HEK293 (cell line): ENCODE data around the gene TMEM273.

Experiments
- CTCF ChIA-PET: fragments of 350-600 bp; formaldehyde crosslinking; extraction: SDS; loops from one replicate; lab custom pipeline; 2021; ENCODE audit warnings: antibody characterized with exemption; lab: Yijun Ruan, JAX
- POLR2A ChIA-PET: fragments of 300-600 bp; formaldehyde crosslinking; extraction: SDS; loops from one replicate; lab custom pipeline; 2020; ENCODE audit warnings: antibody characterized with exemption, inconsistent platforms; lab: Yijun Ruan, JAX
- H3K27ac ChIP-seq: fragments of 200-500 bp; sonication (Bioruptor generic); 2 replicates; pipeline ENCODE4 v1.5.1; 2014; ENCODE audit warnings: low read depth, low read length, control low read depth, inconsistent platforms; ENCODE audit errors: extremely low read depth
- H3K36me3 ChIP-seq, 2 experiments: fragments of 200-500 bp in 1 of 2; sonication (Bioruptor generic) in 1 of 2; 1 replicate in 1 of 2; 2 replicates in 1 of 2; pipeline ENCODE4 v1.5.1; 2014 to 2017; ENCODE audit warnings: inconsistent platforms in 2 of 2, low read length in 2 of 2; ENCODE audit not compliant: control insufficient read depth in 2 of 2, insufficient read depth in 1 of 2
- H3K4me1 ChIP-seq: fragments of 200-500 bp; sonication (Bioruptor generic); 2 replicates; pipeline ENCODE4 v1.5.1; 2014; ENCODE audit warnings: mild to moderate bottlenecking, low read length, inconsistent platforms; ENCODE audit not compliant: control insufficient read depth, insufficient read depth
- H3K4me3 ChIP-seq: 2 replicates; pipeline ENCODE4 v1.5.1; 2011; ENCODE audit warnings: low read depth, mild to moderate bottlenecking, control low read depth, low read length, moderate library complexity
- H3K9me3 ChIP-seq: fragments of 200-500 bp; sonication (Bioruptor generic); 2 replicates; pipeline ENCODE4 v1.5.1; 2014; ENCODE audit warnings: low read depth, low read length, inconsistent platforms; ENCODE audit not compliant: control insufficient read depth, insufficient read depth
- EGR2 ChIP-seq: fragments of 450-650 bp; formaldehyde crosslinking; IDR thresholded peaks from 2 replicates; pipeline ENCODE4 v1.5.1; 2016; ENCODE audit warnings: low read depth, missing biosample characterization, missing genetic modification characterization
- GLI2 ChIP-seq: fragments of 450-650 bp; formaldehyde crosslinking; IDR thresholded peaks from 2 replicates; pipeline ENCODE4; 2017; ENCODE audit warnings: missing biosample characterization, missing genetic modification characterization, low read depth, borderline replicate concordance
- PBX3 ChIP-seq: sonication (generic); formaldehyde crosslinking; IDR thresholded peaks from 2 replicates; pipeline ENCODE4 v1.8.1; 2022; ENCODE audit warnings: mild to moderate bottlenecking, moderate library complexity, missing genetic modification reagents
- YY1 ChIP-seq: fragments of 450-650 bp; formaldehyde crosslinking; IDR thresholded peaks from 2 replicates; pipeline ENCODE4 v1.5.1; 2018; ENCODE audit warnings: missing biosample characterization, missing genetic modification characterization
- ZFHX2 ChIP-seq: fragments of 450-650 bp; formaldehyde crosslinking; conservative IDR thresholded peaks from 2 replicates; pipeline ENCODE4 v1.5.1; 2016; ENCODE audit warnings: missing biosample characterization, missing genetic modification characterization
- ZNF2 ChIP-seq: fragments of 450-650 bp; formaldehyde crosslinking; IDR thresholded peaks from 2 replicates; pipeline ENCODE4 v1.5.1; 2016; ENCODE audit warnings: missing biosample characterization, missing genetic modification characterization
- ZNF202 ChIP-seq: fragments of 450-650 bp; formaldehyde crosslinking; IDR thresholded peaks from 2 replicates; pipeline ENCODE4 v1.5.1; 2016; ENCODE audit warnings: missing biosample characterization, missing genetic modification characterization, borderline replicate concordance
- ZNF292 ChIP-seq: fragments of 450-650 bp; formaldehyde crosslinking; IDR thresholded peaks from 2 replicates; pipeline ENCODE4 v1.5.1; 2016; ENCODE audit warnings: low read depth, missing biosample characterization, missing genetic modification characterization, borderline replicate concordance
- ZNF544 ChIP-seq: fragments of 450-650 bp; formaldehyde crosslinking; IDR thresholded peaks from 2 replicates; pipeline ENCODE4 v1.5.0; 2017; ENCODE audit warnings: missing biosample characterization, missing genetic modification characterization
- ZNF560 ChIP-seq: fragments of 450-650 bp; formaldehyde crosslinking; IDR thresholded peaks from 2 replicates; pipeline ENCODE4 v1.5.1; 2017; ENCODE audit warnings: missing biosample characterization, missing genetic modification characterization, borderline replicate concordance
- TF ChIP-seq, protein P1 (sequence below): fragments of 450-650 bp; formaldehyde crosslinking; IDR thresholded peaks from 2 replicates; pipeline ENCODE4 v1.5.1; 2017; ENCODE audit warnings: missing biosample characterization, missing genetic modification characterization
- TF ChIP-seq, protein P2 (sequence below): fragments of 450-650 bp; formaldehyde crosslinking; IDR thresholded peaks from 2 replicates; pipeline ENCODE4 v1.5.1; 2017; ENCODE audit warnings: missing biosample characterization, missing genetic modification characterization

The TMEM273 gene

GRCh38 chr10:49167425-49168170 is 20.6 kb downstream of the TMEM273 start (continued):
- TF ChIP-seq, protein P1, sequence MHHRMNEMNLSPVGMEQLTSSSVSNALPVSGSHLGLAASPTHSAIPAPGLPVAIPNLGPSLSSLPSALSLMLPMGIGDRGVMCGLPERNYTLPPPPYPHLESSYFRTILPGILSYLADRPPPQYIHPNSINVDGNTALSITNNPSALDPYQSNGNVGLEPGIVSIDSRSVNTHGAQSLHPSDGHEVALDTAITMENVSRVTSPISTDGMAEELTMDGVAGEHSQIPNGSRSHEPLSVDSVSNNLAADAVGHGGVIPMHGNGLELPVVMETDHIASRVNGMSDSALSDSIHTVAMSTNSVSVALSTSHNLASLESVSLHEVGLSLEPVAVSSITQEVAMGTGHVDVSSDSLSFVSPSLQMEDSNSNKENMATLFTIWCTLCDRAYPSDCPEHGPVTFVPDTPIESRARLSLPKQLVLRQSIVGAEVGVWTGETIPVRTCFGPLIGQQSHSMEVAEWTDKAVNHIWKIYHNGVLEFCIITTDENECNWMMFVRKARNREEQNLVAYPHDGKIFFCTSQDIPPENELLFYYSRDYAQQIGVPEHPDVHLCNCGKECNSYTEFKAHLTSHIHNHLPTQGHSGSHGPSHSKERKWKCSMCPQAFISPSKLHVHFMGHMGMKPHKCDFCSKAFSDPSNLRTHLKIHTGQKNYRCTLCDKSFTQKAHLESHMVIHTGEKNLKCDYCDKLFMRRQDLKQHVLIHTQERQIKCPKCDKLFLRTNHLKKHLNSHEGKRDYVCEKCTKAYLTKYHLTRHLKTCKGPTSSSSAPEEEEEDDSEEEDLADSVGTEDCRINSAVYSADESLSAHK (tag by site-specific recombination) = no peak
- no peak for TF ChIP-seq ZNF202 (tag by site-specific recombination)
- TF ChIP-seq GLI2 = no peak
- TF ChIP-seq PBX3 (CRISPR knock-in tag) = no peak
- TF ChIP-seq ZNF292 (tag by site-specific recombination) = no peak

DNA sequence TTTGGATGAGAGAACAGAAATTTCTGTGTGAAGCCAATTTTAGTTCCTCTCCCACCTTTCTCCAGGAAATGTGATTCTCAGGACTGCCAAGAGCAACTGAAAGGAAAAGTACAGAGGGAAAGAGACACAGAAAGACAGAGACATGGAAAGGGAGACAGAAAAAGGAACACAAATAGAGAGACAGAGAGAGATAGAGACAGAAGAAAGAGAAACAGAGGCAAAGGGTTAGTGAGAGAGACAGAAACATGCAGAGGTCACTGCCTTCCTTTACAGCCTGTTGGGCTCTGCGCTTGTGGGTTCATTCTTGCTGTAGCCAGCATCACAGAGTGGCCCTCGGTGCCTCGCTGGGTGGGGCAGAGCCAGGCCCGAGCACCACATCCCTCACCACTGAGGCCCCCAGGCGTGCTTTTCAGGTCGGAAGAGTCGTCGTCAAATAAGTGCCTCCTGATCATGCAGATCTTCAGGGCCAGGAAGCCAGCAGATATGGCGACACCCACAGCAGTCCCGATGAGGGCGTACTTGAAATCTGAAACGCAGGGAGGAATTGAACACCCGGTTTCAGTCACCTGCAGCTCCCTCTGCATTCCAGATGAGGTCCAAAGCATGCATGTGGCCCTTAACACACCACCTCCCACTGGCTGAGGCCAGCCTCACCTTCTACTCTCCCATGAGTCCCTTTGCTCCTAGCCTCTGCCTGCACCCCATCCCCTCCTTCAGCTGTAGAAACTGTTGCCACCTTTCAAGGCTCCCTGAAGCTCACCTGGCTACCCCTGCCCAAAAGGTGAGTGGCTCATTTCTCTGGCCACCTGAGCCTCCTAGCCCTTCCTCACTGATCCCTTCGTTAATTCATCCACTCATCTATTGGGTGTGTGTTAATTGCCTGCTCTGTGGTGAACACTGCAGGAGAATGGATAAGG is 21.4 kb downstream of the TMEM273 start:
- Histone ChIP-seq H3K4me1 (no peaks in the 10 kb centered on the region), H3K4me3 (no peak overlapping the region), H3K36me3 (no peaks in the 10 kb centered on the region), H3K27ac (no peak overlapping the region), H3K9me3 (no peaks in the 10 kb centered on the region)
- ChIA-PET CTCF (interaction anchor here (0.6 kb wide), 1 partner anchor 509 kb away, joined by 3 read pairs; no protein-coding TSS in a partner anchor), POLR2A (no interaction called here)
- no peak for TF ChIP-seq YY1
- TF ChIP-seq, protein P2, sequence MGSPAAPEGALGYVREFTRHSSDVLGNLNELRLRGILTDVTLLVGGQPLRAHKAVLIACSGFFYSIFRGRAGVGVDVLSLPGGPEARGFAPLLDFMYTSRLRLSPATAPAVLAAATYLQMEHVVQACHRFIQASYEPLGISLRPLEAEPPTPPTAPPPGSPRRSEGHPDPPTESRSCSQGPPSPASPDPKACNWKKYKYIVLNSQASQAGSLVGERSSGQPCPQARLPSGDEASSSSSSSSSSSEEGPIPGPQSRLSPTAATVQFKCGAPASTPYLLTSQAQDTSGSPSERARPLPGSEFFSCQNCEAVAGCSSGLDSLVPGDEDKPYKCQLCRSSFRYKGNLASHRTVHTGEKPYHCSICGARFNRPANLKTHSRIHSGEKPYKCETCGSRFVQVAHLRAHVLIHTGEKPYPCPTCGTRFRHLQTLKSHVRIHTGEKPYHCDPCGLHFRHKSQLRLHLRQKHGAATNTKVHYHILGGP (tag by site-specific recombination) = no peak
- no peak for TF ChIP-seq ZNF560
- no peak for TF ChIP-seq ZNF2 (tag by site-specific recombination)

DNA sequence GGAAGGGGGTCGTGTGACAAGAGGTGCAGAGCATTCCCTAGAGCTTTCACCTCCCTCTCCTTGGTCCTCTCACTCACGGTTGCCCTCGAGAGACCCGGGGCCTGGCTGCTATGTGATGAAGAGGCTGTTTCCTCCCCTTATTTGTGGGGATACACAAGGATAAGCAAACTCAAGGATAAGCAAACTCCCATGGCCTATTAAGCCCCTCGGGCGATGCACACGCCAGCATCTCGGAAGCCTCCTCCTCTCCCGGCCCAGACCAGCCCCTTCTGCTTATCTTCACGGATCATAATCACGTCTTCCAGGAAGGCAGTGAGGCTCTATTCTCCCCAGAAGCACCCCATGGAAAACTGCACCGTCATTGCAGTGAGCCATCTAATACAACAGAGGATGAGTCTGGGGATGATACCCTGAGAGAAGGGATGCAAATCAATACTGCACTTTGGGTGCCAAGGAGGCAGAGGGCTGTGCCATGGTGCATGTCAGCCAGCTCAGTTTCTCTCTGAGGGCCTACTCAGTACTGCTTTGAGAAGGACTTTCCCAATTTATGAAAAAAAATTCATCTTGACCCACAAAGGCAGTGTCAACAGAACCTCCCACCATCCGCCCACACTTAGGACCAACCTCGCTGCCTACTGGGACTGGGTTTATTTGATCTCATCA is 22.2 kb downstream of the TMEM273 start:
- Histone ChIP-seq H3K4me3 (no peak overlapping the region), H3K4me1 (no peaks in the 10 kb centered on the region), H3K9me3 (no peaks in the 10 kb centered on the region), H3K27ac (no peak overlapping the region), H3K36me3 (no peaks in the 10 kb centered on the region)
- TF ChIP-seq EGR2 (tag by site-specific recombination) = peak; percentile 48
- no peak for TF ChIP-seq ZNF544 (tag by site-specific recombination)
- TF ChIP-seq ZFHX2 (tag by site-specific recombination) = 0 out of 2 replicates have a peak, but pooled peaks have one; percentile 23
- POLR2A ChIA-PET = no interaction called here
- CTCF ChIA-PET = no interaction called here
